Measurements from ENCODE around the gene SLC2A2. TPM values are rescaled to one million over a fixed set of nuclear protein-coding genes. Genes with fewer than 3 reads are reported as not detected.

SLC2A2 gene
- under 1 TPM in 2 of 3 donors, not detected in 1; 0.18 to 0.20 TPM for total RNA-seq

- Mint-ChIP-seq H3K4me3 (no peak within 1 kb of the TSS), H3K9me3 (no peaks in the 10 kb centered on the region), H3K27me3 (ENCODE audit: low read depth) (peaks cover 28% of the 10 kb centered on the region), H3K4me1 (ENCODE audit: low read depth) (no peaks in the 10 kb centered on the region), H3K36me3 (ENCODE audit: insufficient read depth) (no peaks in the 10 kb centered on the region)
- DNase-seq: no peak
- ATAC-seq: no peak
Measured at GRCh38 chr3:171026597-171027293, at the start of gene SLC2A2. Gene SLC2A2 (minus strand): TSS chr3:171026720. CDS start chr3:171026670, 50 bp downstream.

GRCh38 chr3:171072432-171072831 lies 45.9 kb upstream of the SLC2A2 start:
- ATAC-seq: no peak
- no peak for DNase-seq
- Mint-ChIP-seq H3K9me3 (no peaks in the 10 kb centered on the region), H3K36me3 (ENCODE audit: insufficient read depth) (peaks cover 61% of the 10 kb centered on the region), H3K4me1 (ENCODE audit: low read depth) (no peaks in the 10 kb centered on the region), H3K4me3 (no peak overlapping the region), H3K27me3 (ENCODE audit: low read depth) (no peaks in the 10 kb centered on the region)

GRCh38 chr3:171068658-171069057 lies 42.1 kb upstream of the SLC2A2 start:
- Mint-ChIP-seq H3K4me1 (ENCODE audit: low read depth) (no peaks in the 10 kb centered on the region), H3K36me3 (ENCODE audit: insufficient read depth) (peaks cover 66% of the 10 kb centered on the region), H3K4me3 (no peak overlapping the region), H3K9me3 (no peaks in the 10 kb centered on the region), H3K27me3 (ENCODE audit: low read depth) (no peaks in the 10 kb centered on the region)
- no peak for ATAC-seq
- DNase-seq: no peak

GRCh38 chr3:171066206-171066605 lies 39.7 kb upstream of the SLC2A2 start:
- DNase-seq: no peak
- H3K36me3 Mint-ChIP-seq (ENCODE audit: insufficient read depth): peaks cover 62% of the 10 kb centered on the region

GRCh38 chr3:171065732-171066131 lies 39.2 kb upstream of the SLC2A2 start:
- peaks cover 59% of the 10 kb centered on the region for H3K36me3 Mint-ChIP-seq (ENCODE audit: insufficient read depth)
- no peak for DNase-seq
- H3K9me3 Mint-ChIP-seq: no peaks in the 10 kb centered on the region
- H3K4me1 Mint-ChIP-seq (ENCODE audit: low read depth): no peaks in the 10 kb centered on the region
- no peak for ATAC-seq
- no peak overlapping the region for H3K4me3 Mint-ChIP-seq
- H3K27me3 Mint-ChIP-seq (ENCODE audit: low read depth): no peaks in the 10 kb centered on the region

More at GRCh38 chr3:171066206-171066605, 39.7 kb upstream of the SLC2A2 start:
- H3K27me3 Mint-ChIP-seq (ENCODE audit: low read depth): no peaks in the 10 kb centered on the region
- no peaks in the 10 kb centered on the region for H3K9me3 Mint-ChIP-seq
- ATAC-seq: no peak
- H3K4me3 Mint-ChIP-seq: no peak overlapping the region
- no peaks in the 10 kb centered on the region for H3K4me1 Mint-ChIP-seq (ENCODE audit: low read depth)

- peaks cover 48% of the 10 kb centered on the region for H3K36me3 Mint-ChIP-seq (ENCODE audit: insufficient read depth)
- no peak for DNase-seq
- H3K27me3 Mint-ChIP-seq (ENCODE audit: low read depth): no peaks in the 10 kb centered on the region
- H3K4me3 Mint-ChIP-seq: no peak overlapping the region
- H3K9me3 Mint-ChIP-seq: no peaks in the 10 kb centered on the region
- no peaks in the 10 kb centered on the region for H3K4me1 Mint-ChIP-seq (ENCODE audit: low read depth)
- ATAC-seq: no peak
Measured at GRCh38 chr3:171064461-171064860, 37.9 kb upstream of the SLC2A2 start.

GRCh38 chr3:171061749-171062148 lies 35.2 kb upstream of the SLC2A2 start:
- H3K36me3 Mint-ChIP-seq (ENCODE audit: insufficient read depth): peaks cover 37% of the 10 kb centered on the region
- ATAC-seq: no peak

GRCh38 chr3:171059978-171060377 lies 33.5 kb upstream of the SLC2A2 start:
- H3K27me3 Mint-ChIP-seq (ENCODE audit: low read depth): no peaks in the 10 kb centered on the region

More at GRCh38 chr3:171061749-171062148, 35.2 kb upstream of the SLC2A2 start:
- no peak overlapping the region for H3K4me3 Mint-ChIP-seq
- no peak for DNase-seq
- H3K9me3 Mint-ChIP-seq: no peaks in the 10 kb centered on the region
- no peaks in the 10 kb centered on the region for H3K27me3 Mint-ChIP-seq (ENCODE audit: low read depth)
- no peaks in the 10 kb centered on the region for H3K4me1 Mint-ChIP-seq (ENCODE audit: low read depth)

GRCh38 chr3:171058873-171059603 lies 32.5 kb upstream of the SLC2A2 start:
- ATAC-seq (no peak), DNase-seq (no peak)
- no peaks in the 10 kb centered on the region for H3K9me3 Mint-ChIP-seq
- no peaks in the 10 kb centered on the region for H3K27me3 Mint-ChIP-seq (ENCODE audit: low read depth)
- peaks cover 19% of the 10 kb centered on the region for H3K36me3 Mint-ChIP-seq (ENCODE audit: insufficient read depth)
- no peak overlapping the region for H3K4me3 Mint-ChIP-seq
- H3K4me1 Mint-ChIP-seq (ENCODE audit: low read depth): no peaks in the 10 kb centered on the region

More at GRCh38 chr3:171059978-171060377, 33.5 kb upstream of the SLC2A2 start:
- no peaks in the 10 kb centered on the region for H3K9me3 Mint-ChIP-seq
- no peak for DNase-seq
- peaks cover 20% of the 10 kb centered on the region for H3K36me3 Mint-ChIP-seq (ENCODE audit: insufficient read depth)
- H3K4me3 Mint-ChIP-seq: no peak overlapping the region
- no peaks in the 10 kb centered on the region for H3K4me1 Mint-ChIP-seq (ENCODE audit: low read depth)
- ATAC-seq: no peak

- peaks cover 9% of the 10 kb centered on the region for H3K36me3 Mint-ChIP-seq (ENCODE audit: insufficient read depth)
- no peak overlapping the region for H3K4me3 Mint-ChIP-seq
- ATAC-seq (no peak), DNase-seq (no peak)
- H3K27me3 Mint-ChIP-seq (ENCODE audit: low read depth): no peaks in the 10 kb centered on the region
- peaks cover 7% of the 10 kb centered on the region for H3K9me3 Mint-ChIP-seq
- no peaks in the 10 kb centered on the region for H3K4me1 Mint-ChIP-seq (ENCODE audit: low read depth)
Measured at GRCh38 chr3:171058058-171058457, 31.5 kb upstream of the SLC2A2 start.

- no peak overlapping the region for H3K4me3 Mint-ChIP-seq
- no peak for DNase-seq
- ATAC-seq: no peak
- H3K36me3 Mint-ChIP-seq (ENCODE audit: insufficient read depth): peaks cover 4% of the 10 kb centered on the region
- H3K9me3 Mint-ChIP-seq: peaks cover 7% of the 10 kb centered on the region
- H3K4me1 Mint-ChIP-seq (ENCODE audit: low read depth): no peaks in the 10 kb centered on the region
- H3K27me3 Mint-ChIP-seq (ENCODE audit: low read depth): no peaks in the 10 kb centered on the region
Measured at GRCh38 chr3:171057072-171057471, 30.6 kb upstream of the SLC2A2 start.

GRCh38 chr3:171056528-171056927 lies 30.0 kb upstream of the SLC2A2 start:
- DNase-seq (no peak), ATAC-seq (no peak)
- Mint-ChIP-seq H3K9me3 (peaks cover 7% of the 10 kb centered on the region), H3K4me3 (no peak overlapping the region), H3K27me3 (ENCODE audit: low read depth) (no peaks in the 10 kb centered on the region), H3K4me1 (ENCODE audit: low read depth) (no peaks in the 10 kb centered on the region), H3K36me3 (ENCODE audit: insufficient read depth) (peaks cover 2% of the 10 kb centered on the region)

- Mint-ChIP-seq H3K4me1 (ENCODE audit: low read depth) (no peaks in the 10 kb centered on the region), H3K36me3 (ENCODE audit: insufficient read depth) (peaks cover under 1% of the 10 kb centered on the region), H3K4me3 (no peak overlapping the region), H3K9me3 (peaks cover 7% of the 10 kb centered on the region), H3K27me3 (ENCODE audit: low read depth) (no peaks in the 10 kb centered on the region)
- no peak for DNase-seq
- ATAC-seq: no peak
Measured at GRCh38 chr3:171055336-171056178, 29.0 kb upstream of the SLC2A2 start.

GRCh38 chr3:171054921-171055320 lies 28.4 kb upstream of the SLC2A2 start:
- no peaks in the 10 kb centered on the region for H3K27me3 Mint-ChIP-seq (ENCODE audit: low read depth)
- DNase-seq: no peak
- no peaks in the 10 kb centered on the region for H3K36me3 Mint-ChIP-seq (ENCODE audit: insufficient read depth)
- no peak for ATAC-seq
- H3K9me3 Mint-ChIP-seq: peaks cover 7% of the 10 kb centered on the region
- no peaks in the 10 kb centered on the region for H3K4me1 Mint-ChIP-seq (ENCODE audit: low read depth)
- H3K4me3 Mint-ChIP-seq: no peak overlapping the region
